Eye (tissue), 1 donor: Measurements from ENCODE around the gene INHBB.
"Not testable (repeated sequence)": the region's sequence is repeated elsewhere in the genome, so short reads cannot be mapped to it uniquely, and the experiment has no call there.

Experiments used
- DNase-seq: peaks from one replicate; pipeline ENCODE4 v3.0.0-alpha.2; 2015

INHBB gene

DNA sequence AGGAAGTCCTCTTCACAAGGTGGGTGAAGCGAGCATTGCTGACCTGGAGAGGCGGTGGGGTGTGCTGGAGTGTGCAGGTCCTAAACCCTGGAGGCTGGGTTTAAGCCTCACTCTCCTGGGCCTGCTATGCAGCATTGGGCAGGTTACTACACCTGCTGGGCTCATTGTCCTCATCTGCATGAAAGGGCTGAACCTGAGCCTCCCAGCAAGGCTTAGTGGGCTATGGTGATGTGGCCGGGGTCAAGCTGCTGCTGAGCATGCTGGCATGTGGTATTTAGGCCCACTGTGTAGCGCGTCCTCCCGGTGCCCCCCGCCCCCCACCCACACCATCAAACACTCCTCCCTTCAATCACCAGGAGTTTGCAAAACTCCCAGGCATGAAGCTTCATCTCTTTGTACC is 37.3 kb downstream of the INHBB start:
- no peak for DNase-seq

DNA sequence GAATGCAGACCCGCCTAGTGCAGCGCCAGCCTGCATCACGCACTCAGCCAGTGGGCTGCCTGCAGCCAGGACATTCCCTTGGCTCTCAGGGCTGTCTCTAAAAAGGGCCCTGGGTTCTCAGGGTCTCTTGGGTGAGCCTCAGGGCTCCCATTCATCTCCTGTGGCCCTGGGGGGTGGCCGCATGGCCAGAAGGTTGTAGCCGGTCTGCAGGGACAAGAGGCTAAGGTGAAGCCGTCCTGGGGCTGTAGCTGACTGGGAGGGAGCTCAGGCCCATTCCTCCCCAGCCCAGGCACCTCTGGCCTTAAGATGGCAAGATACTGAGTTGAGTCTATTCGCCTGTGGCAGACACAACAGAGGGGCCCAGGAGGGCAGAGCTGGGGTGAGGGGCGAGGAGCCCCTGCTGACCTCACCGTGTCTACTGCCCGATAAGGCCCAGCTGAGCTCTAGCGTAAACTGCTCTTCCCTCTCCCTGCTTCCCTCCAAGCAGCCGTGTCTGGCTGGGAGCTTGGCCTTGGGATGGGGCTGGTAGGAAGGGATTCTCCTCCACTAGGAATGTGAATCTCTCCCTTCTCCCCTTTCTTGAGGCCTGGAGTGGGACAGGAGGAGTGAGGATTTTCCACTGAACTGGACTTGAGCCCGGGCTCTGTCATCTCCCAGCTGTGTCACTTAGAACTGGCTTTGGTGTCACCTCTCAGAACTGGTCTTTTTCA is 37.9 kb downstream of the INHBB start:
- no peak for DNase-seq

DNA sequence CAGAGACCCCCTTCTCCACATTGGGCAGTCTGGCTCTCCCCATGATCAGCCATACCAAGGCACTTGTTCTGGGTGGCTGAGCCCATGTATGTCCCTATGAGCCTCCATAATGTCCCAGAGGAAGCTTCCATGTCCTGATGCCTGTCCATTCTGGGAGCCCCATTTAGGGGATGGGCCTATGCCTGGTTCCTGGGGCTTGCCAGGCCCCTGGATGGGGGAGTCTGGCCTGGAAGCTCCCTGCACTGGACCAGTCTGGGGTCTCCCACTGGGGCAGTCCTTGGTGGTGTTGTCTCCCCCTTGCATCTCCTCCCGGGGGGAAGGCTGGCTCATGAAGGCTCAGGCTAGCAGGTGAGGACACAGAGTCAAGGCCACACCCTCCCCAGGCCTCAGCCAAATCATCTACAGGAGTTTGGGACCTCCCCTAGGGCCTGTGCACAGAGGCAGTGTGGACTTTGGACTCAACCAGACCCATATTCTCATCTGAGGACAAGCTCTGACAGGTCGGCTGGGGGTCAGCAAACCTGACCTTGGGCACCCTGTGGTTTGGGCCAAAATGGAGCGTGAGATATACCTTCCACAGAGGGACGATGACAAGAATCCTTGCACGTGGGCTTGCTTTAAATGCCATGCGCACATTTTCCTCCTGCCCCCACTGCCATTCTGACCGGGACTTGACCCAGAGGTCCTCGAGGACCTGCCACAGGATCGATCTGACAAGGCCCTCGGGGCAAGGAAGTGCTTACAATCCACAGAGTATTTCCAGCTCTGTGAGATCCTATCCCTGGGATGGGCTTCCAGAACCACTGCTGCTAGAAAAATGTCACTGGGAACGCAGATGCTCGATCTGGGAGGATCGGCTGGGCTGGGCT is 38.8 kb downstream of the INHBB start:
- DNase-seq: peak; percentile 51

DNA sequence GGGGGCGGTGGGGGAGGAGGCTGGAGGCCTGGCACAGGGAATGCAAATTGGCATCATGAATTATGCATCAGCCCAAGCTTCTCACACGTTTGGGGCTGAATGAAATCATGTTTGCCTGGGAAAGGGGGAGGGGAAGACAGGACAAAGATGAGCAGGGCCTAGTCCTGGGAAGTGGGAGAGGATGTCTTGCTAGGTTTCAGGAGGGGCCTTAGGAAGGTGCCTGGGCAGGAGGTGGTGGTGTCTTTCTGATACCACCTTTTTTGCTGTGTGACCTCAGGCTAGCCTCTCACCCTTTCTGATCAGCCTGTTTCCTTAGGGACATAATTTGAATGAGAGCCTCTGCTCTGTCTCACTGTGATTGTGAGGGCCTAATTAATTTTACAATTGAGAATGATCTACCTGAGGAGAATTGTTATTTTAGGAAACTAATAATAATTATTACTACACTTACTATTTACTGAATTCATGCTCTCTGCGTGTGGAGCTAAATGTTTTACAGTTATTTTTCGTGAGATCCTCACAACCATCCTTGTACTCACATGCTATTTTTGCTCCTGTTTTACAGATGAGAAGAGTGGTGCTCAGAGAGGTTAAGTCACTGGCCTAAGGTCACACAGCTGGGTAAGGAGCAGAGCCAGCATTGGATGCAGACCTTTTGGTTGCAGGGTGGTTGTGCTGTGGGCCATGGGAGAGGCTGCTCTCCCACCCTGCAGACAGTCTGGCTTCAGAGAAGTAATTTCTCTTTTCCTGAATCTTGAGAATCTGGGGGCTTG is 39.6 kb downstream of the INHBB start:
- DNase-seq: no peak

DNA sequence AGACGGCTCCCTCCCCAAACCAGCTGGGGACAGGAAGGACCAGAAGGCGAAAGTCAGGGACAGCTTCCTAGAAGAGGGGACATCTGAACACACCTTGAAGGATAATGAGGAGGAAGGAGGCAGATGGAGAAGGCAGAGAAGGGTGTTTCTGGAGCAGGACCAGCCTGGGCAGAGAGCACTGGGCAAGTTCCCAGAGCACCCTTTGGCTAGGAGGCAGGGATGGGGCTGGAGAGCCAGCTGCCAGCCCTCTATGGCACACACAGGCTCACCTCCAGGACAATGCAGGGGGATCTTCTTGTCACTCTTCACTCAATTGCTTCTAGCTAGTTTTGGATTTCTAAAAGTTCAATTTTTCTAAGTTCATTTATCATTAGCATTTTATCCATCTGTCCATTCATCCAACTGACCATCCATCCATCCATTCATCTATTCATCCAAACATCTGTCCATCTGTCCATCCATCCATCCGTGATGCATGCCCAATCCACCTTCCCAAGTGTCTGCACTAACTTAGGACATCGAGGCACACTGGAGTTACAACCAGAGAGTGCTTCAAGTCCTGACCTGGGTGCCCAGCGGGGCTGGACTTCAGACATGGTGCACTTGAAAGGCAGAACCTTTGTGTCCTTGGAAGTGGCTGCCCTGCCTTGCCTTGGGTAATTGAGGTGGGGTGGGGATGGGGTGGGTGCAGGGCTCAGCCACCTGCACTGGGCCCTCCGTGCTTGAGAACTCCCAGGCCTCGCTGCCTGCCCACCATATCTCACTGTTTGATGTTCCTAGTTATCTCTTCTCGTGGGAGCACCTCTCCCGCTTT is 42.5 kb downstream of the INHBB start:
- no peak for DNase-seq

DNA sequence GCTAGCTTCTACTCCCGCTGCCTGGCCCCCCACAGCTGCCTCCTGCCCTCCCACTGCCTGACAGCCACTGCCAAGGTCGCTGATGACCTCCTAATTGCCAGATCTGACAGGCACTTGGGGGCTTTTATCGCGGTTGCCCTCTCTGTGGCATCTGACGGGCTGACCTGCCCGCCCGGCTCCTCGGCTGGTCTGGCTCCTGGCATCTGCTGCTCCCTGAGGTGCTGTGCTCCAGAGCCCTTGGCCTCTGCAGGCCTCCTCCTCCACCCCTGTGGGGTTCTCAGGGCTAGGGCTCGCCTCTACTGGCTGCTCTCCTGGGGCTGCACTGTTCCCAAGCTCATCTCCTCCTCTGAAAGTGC is 43.1 kb downstream of the INHBB start:
- no peak for DNase-seq

DNA sequence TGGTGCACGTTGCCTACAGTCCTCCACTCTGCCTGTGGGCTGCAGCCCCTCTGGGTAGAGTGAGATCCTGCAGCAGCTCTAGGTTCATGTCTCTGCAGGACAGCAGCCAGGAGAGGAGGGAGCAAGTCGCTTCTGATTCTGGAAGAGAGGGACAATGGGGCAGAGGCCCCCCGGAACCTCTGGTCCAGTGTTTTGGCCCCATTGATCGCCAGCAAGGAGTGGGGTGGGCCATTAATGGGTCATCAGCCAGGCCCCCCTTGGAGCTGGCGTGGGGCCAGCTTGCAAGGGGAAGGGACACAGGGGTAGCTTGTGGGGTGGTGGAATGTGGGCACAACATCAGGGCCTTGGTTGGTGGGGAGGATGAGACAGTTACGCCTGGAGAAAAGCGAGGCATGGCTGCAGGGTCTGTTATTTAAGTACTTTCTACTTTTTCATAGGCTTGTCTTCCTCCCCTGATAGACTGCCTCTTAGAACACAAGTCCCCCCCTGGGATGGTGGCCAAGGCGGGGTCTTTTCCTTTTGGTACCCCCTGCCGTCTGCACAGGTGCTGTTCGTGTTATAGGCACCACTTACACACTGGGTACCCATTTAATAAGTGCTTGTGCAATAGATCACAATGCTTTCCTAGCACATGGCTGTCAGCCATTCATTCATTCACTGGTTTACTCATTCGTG is 44.6 kb downstream of the INHBB start:
- DNase-seq: no peak

DNA sequence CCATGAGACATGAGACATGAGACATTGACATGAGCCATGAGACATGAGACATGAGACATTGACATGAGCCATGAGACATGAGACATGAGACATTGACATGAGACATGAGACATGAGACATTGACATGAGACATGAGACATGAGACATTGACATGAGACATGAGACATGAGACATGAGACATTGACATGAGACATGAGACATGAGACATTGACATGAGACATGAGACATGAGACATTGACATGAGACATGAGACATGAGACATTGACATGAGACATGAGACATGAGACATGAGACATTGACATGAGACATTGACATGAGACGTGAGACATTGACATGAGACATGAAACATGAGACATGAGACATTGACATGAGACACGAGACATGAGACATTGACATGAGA is 45.4 kb downstream of the INHBB start:
- not testable (repeated sequence) for DNase-seq

DNA sequence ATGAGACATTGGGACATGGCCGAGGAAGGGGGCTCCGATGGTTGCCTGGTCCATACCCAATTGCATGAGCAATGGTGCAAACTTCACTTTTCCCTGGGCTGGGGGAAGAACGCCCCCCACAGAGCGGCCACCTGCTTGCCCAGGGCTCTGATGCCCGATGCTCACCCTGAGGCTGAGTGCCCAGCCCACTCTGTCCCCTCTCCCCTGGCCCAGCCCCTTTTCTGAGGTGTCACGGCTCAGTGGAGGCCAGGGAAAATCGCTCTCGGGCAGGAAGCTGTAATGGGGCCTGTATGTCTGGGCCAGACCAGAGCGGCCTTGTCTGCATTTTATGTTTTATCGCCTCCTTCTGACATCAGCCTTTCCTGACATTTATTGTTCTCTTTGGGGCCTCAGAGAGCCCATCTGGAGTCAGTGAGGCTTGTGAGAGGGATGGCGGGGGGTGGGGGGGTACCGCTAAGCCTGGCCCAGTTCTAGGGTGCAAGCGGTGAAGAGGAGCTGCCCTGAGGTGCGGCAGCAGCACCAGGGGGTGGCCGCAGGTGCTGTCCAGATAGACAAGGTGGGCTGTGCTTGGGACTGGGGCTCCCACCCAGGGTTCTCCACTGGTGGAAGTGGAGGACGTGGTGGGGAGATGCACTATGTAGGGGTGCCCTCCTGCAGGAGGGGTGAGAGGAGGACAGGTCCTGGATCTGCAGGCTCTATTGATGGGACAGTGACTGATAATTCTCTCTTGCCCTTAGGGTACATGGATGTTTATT is 46.2 kb downstream of the INHBB start:
- no peak for DNase-seq

DNA sequence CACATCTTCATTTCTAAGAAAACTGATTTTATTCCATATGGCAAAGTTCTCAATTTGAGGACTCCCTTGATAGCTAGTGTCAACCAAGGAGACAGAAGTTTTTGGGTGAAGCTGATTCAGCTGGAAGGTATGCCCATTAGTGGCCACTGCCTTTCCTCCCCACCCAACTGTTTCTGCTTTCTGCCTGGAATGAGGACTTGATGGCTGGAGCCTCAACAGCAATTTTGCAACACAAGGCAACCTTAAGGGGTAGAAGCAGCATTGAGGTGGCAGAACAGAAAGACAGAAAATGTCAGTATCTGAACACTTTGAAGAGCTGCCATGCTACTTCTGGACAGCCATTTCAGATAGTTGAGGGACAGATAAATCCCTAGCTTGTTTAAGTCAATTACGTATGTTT is 47.0 kb downstream of the INHBB start:
- DNase-seq: no peak

DNA sequence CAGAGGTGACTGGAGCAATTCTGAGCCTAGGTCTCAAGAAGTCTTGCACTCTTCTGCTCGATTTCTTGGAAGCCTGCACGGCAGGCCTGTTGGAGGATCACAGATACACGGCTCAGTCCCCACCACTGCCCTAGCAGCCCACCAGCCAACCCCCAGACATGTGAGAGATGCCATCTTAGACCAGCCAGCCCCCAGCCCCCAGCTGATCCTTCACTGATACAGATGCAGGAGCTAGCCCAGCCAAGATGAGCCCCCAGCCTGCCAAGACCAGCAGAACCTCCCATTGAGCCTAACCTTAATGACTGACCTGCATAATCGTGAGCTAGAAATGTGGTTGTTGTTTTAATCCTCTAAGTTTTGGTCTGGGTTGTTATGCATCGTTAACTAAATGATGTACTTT is 47.5 kb downstream of the INHBB start:
- no peak for DNase-seq

DNA sequence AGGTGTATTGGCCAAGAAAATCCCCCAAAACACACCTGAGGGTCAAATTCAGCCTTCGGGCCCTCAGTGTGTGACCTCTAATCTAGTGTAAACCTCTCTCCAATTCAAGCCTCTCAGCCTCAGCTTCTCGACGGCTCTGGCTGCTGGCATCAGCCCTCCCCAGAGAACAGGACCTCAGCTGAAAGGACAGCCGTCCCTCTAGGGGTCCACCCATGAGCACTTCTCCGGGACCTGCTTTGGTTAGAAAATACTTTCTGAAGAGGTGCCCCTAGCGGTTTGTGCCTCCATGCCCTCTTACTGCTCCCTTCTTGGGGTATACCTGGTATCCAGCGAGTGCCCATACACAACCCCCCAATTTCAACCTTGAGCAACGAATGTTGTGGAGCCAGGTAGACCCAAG is 48.8 kb downstream of the INHBB start:
- no peak for DNase-seq

DNA sequence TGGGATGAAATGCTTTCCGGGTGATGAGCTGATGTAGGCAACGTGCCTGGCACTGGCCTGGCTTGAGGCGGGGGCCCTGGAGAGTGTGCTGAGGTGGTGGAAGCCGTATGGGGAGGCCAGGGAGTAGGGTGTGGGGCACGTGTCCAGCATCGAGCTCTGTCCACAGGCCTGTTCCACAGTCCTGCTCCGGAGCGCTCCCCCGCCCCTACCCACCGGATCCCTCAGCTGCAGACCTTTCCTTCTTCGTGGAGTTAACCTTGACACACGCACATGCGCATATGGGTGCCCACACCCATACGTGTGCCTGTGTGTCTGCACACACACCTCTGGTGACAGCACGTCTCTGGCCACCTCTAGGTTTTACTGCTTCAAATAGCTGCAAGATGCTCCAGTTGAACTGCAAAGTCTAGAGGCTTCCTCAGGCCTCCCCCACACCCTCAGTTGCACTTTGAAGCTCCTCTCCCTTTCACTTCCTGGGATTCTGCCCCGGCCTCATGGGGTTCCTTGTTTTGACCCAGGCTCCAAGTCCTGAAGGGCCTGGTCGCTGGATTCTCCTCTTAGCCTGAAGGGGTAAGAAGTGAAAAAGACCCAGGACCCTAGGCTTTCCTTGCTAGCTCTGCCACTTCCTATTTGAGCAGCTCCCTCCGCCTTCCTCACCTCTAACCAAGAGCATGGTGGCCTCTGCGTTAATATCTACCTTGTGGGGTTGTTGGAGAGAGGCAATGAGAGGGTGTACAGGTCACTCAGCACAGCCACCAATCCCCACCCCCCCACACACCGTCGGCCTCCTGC is 49.5 kb downstream of the INHBB start:
- DNase-seq: no peak

DNA sequence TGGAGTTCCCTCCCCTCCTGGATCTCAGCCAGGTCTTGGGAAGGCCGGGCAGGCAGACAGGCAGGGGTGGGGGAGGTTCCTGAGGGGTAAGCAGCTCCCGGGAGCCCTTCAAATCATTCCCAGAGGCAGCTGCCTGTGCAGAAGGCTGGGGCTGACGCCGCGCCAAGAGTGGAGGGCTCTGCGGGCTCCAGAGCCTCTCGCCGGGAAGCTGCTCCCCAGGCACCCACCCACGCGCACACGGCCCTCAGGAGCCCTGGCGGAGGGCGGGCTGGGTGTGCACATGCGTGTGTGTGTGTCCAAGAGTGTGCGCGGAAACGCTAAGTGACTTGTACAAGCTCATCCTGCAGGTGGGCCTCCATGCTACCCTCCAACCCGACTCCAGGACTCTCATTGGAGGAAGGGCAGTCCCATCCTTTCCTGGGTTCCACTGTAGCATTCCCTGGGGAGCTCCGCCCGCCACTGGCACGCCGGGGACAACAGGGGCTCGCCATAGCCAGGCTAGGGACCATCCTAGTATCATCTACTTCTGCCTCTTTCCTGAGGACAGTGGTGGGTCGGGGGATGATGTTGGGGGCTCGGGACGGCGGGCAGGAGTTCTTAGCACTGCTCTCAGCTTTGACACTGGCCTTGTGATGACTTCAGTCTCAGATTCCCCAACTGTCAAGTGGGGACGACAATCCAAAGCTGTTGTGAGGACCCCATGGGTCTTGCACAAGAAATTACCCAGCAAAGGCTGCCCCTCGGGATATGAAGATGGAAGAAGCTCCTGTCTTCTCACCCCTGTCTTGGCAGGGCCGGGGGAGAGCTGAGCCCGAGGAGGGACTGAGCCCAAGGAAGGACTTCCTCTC is 50.3 kb downstream of the INHBB start:
- peak; percentile 42 for DNase-seq

DNA sequence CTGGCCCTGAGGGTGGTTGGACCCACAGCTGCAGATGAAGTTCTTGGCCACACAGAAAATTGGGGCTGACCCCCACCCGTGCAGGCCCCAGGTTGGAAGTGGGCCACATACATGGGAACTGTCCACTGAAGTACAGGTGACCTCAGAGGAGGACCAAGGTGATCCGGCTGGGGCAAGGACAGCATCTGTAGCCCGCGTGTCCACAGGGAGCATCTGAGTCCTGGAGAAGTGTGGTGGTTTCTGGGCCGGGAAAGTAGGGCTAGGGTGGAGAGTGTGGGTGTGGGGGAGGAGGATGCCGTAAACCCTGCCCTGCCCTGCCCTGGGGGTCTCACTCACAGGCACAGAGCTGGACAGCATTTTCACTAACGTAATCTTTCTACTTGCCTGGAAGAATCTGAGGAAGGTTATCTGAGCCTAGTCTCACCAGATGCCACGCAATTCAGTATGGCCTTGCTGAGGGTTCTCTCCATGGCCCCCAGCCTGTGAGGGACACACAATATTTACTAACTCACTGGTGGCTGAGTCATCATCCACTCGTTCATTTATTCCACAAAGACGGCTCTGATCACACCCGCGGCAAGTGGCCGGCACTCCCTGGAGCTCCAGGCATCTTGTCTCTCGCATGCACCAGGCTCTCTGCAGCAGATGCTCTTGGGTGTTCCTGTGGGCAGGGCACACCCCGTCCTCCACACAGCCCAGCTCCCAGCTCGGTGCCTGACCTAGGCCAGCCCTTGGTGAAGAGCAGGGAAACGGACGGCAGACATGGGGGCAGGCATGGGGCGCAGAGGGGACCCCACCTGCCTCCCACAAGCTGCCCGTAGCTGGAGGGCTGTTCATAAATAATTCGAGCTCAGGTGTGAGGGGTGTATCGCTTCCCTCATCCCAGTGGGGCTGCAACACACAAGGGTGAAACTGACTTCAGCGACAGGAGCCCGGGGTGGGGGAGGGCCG is 51.2 kb downstream of the INHBB start:
- DNase-seq: no peak

DNA sequence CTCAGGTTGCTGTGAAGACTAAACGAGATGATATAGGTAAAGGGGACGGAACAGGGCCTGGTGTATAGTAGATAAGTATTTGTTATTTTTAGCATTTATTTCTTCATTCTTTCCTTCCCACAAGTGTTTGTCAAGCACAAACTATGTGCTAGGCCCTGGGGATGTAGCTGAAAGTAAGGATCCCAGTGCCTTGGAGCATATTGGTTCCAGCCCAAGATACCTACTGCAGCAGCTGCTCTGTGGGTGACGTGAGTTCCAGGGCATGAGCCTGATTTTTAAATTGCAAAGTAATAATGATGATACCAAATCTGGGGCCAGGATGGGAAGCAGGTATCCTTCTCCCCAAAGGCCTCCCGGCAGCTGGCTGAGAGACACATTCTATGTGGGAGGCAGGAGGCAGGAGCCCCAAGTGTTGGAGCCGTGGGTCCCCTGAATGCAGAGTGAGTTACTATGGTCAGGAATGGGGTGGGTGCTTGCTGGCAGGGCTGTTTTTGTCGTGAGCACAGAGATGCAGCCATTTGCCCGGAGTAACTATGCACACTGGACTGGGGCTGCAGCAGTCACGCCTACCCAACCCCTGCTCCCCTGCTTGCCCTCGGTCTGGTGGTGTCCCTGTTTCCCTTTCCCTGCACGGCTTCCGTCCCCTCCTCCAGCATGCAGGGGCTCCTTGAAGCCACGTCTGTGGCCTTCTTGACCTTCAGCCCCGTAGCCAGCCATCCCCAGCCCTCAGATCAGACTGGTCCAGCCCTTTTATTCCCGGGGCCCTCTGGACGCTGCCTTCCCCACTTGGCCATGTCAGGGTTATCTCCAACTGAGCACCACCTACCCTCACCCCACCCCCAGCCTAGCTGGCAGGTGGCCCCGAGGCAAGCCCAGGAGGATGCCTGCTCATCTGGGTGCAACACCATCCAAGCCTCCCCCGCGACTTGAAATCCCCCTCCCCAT is 52.4 kb downstream of the INHBB start:
- DNase-seq: no peak
